NCI-H128 (cell line): ENCODE measurements around the gene THRAP3.
"Not testable (repeated sequence)": the region's sequence is repeated elsewhere in the genome, so short reads cannot be mapped to it uniquely, and the experiment has no call there.

Experiments
- DNase-seq: peaks from one replicate; lab custom pipeline; 2025; ENCODE audit not compliant: unreplicated experiment; lab: John Stamatoyannopoulos, UW

The THRAP3 gene

DNA sequence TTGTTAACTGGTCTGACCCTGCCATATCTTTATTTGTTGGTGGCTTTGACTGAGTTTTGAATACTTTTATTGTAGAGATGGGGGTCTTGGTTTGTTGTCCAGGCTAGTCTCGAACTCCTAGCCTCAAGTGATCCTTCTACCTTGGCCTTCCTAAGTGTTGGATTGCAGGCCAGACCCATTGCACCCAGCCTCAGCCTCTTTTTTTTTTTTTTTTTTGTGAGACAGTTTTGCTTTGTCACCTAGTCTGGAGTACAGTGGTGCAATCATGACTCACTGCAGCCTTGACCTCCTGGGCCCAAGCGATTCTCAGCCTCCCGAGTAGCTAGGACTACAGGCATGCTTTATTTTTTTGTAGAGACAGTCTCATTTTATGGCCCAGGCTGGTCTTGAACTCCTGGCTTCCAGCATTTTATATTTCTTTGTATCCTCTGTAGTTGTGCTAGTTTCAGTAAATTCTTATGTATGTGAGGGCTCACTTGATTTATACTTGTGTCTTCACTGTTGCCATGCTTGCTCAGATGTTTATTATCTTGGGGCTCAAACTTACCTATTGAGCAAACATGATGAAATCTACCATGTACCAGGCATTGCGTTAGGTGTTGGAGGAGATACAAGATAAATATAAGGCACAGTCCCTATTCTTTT is 24.1 kb downstream of the THRAP3 start:
- no peak for DNase-seq

DNA sequence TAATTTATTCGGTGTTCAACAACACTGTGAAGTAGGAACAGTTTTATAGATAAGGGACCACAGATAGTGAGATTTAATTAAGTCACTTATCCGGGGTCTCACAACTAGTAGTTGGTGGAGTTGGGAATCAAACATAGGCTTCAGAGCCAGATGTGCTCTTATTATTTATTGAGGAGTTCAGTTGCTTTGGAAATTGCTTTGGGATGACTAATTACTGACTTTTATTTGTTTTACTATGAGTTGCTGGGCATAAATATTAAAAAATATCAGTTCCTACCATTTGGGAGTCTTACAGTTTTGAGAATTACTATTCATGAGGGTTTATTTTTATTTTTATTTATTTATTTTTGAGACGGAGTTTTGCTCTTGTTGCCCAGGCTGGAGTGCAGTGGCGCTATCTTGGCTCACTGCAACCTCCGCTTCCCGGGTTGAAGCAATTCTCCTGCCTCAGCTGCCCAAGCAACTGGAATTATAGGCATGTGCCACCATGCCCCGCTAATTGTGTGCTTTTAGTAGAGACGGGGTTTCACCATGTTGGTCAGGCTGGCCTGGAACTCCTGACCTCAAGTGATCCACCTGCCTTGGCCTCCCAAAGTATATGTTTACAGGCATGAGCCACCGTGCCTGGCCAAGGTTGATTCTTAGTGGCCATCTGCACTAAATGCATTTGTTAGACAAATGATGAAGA is 27.7 kb downstream of the THRAP3 start:
- DNase-seq = no peak

DNA sequence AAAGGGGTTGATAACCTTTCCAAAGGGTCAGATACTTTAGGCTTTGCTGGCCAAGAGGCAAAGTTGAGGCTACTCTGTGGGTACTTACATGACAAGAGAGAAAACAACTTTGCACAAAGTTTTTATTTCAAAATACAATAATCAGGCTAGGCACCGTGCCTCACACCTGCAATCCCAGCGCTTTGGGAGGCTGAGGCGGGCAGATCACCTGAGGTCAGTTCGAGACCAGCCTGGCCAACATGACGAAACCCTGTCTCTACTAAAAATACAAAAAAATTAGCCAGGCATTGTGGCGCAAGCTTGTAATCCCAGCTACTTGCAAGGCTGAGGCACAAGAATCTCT is 28.2 kb downstream of the THRAP3 start:
- not testable (repeated sequence) for DNase-seq

DNA sequence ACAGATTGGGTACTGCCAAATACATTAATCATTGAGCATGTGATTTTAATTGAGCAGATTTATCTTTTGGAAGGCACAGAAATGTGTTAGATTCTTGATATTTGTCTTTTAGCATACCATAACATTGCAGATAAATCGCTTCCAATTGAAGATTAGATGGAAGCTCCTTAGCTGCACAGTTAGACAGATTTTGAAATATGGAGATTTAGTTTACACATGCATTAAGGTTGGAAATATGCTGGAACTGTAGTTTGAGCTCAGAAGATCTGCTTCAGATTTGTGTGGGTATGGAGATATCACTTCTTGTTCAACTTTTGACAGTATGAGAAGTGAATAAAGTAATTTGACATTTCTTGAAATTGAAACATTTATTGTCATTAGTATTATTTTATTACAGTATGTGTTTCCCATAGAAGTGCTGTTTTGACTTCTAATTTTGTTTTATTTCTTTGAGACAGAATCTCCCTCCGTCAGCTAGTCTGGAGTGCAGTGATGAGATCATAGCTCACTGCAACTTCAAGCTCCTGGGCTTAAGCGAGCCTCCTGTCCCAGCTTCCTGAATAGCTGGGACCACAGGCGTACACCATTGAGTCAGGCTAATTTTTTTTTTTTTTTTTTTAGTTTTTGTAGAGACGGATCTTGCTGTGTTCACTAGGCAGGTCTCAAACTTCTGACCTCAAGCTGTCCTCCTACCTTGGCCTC is 29.1 kb downstream of the THRAP3 start:
- no peak for DNase-seq

DNA sequence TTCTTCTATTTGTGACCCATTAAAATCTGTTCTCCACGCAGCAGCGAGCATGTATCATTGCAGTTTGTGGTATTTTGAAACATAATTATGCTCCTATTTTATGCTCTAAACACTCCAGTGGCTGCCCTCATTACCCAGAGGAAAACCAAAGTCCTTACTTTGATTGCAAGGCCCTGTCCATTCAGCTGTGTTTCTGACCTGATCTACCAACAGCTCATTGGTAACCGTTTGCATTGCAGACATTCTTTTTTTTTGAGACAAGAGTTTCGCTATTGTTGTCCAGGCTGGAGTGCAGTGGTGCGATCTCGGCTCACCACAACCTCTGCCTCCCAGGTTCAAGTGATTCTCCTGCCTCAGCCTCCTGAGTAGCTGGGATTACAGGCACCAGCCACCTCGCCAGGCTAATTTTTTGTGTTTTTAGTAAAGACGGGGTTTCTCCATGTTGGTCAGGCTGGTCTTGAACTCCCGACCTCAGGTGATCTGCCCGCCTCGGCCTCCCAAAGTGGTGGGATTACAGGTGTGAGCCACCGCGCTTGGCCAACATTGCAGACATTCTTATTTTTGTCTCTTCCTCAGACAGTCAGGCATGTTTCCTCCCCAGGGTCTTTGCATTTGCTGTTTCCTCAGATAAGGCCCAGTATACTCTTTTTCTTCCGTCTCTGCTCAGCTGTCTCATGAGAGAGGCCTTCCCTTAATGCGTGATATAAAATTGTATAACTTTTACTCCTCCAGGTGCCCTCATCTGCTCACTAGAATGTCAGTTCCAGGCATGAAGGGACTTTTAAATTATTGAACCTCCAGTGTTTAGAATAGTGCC is 32.5 kb downstream of the THRAP3 start:
- DNase-seq = no peak

DNA sequence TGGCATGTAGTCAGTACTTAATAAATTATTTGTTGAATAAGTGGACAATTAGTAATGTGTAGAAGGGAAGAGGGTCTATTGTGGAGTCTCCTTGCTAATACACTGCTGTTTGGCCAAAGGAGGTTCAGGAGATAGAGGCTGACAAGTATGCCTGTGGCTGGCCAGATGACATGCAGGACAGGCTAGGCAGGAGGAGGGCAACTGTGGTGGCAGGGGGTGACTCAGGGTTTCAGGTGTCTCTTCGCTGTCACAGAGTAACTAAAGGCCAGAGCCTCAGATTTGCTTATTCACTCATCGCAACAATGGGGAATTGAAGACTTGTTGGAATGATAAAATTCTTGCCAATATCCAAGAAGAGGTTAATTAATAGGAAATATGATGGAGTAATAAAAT is 33.1 kb downstream of the THRAP3 start:
- DNase-seq = no peak

DNA sequence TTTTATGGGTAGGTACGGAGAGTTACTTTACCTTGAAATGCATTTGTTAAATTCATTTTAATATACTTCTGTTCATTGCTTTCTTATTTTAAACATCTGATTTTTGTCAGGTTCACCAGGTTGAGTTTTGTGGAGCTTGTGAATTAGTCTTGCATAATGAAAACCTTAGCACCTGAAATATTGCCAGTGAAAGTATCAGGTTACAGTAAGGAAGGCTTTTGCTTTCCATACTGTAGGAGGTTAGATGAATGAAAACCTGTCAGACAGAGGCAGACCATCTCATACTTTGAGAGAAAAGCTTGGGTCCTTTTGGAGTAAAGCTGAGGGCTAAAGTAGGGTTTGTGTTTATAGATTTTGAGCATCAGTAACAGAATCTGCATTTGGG is 34.7 kb downstream of the THRAP3 start:
- no peak for DNase-seq

DNA sequence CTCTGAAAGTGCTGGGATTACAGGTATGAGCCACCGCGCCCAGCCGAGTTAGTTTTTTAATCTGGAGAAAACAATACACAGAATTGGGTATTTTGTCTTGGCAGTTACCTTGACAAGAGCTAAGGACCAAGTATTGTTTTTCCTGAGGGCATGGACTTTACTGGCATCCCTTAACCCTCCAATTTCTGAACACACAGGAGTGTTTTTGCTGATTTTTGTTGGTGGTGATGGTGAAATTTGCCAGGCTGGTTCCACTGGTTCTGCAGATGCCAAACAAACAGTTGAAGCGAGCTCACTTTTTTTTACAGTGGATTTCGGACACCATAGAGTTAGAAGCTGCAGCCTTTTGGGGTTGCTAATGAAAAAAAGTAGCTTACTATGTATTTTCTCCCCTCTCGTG is 44.7 kb downstream of the THRAP3 start:
- DNase-seq = no peak

DNA sequence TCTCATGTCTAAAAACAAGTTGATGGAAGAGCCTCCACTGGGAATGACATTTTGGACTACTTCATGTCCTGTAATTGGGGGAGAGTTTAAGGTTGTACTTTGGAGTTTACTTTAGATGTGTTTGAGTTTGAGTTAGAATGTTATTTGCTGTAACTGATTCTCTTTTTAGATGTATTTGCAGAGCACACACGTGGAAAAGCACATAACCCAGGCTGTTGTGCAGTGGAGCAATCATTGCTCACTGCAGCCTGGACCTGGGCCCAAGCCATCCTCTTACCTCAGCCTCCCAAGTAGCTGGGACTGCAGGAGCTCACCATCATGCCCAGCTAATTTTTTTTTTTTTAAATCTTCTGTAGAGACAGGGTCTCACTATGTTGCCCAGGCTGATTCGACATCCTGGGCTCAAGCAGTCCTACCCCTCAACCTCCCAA is 45.2 kb downstream of the THRAP3 start:
- no peak for DNase-seq

DNA sequence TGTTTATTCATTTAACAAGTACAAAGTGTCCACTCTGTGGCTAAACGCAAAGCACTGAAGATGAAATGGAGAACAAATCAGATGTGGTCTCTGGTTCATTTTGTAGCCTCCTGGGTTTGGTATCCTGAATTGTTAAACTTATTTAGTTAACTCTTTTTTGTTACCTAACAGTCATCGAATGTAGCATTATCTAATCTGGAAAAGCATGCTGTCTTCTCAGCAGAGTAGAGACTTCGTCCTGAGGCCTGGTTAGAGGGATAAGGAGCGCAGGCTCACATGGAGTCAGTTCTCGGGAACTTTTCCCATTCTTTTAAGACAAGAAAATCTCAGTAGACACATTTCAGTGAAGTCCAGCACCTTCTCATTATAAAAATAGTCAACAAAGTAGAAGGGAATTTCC is 48.8 kb downstream of the THRAP3 start:
- DNase-seq = no peak

DNA sequence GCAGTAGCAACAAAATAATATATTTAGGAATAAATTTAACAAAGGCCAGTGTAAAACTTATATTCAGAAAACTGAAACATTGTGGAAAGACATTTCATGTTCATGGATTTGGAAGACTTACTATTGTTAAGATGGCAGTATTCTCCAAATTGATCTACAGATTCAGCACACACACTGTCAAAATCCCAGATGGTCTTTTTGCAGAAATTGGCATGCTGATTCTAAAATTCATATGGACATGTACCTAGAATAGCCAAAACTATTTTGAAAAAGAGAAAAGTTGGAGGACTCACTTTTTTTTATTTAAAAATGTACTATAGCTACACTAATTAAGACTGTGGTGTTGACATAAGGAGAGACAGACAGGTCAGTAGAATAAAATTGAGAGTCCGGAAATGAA is 50.0 kb downstream of the THRAP3 start:
- DNase-seq = no peak

DNA sequence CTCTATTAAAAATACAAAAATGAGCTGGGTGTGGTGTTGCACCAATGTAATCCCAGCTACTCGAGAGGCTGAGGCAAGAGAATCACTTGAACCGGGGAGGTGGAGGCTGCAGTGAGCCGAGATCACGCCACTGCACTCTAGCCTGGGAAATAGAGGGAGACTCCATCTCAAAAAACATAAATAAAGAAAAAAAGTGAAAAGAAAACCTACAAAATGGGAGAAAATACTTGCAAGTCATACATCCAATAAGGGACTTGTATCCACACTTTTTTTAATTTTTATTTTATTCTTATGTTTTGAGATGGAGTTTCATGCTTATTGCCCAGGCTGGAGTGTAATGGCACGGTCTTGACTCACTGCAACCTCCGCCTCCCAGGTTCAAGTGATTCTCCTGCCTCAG is 52.4 kb downstream of the THRAP3 start:
- DNase-seq = no peak

DNA sequence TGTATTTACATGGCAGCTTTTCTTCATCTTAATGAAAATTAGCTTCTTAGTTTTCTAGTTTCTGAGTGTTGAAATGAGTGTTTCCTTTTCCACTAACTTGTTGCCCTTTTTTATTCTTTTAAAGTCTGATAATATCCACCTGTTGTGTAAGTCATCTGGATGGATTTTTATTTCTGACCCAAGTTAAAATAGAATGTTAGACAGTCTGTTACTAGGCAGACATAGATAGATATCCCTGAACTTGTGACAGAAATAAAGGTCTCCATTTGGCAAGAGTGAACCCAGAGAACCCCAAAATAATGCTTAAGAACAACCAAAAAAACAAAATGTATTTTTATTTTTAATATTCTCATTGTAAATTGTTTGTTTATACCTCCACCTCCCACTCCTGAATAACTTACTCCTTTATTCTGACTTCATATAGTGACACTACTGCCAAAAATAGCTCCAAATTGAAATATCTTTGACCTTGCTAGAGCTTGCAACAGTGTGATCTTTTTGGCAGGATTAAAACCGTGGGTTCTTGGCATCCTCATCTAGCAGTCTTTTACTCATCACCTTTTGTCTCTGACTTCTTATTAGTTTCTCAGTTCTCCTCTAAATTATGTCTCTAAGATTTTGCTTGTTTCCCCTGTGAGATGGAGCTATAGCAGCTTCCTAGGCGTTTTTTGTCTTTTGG is 55.0 kb downstream of the THRAP3 start:
- DNase-seq = no peak

DNA sequence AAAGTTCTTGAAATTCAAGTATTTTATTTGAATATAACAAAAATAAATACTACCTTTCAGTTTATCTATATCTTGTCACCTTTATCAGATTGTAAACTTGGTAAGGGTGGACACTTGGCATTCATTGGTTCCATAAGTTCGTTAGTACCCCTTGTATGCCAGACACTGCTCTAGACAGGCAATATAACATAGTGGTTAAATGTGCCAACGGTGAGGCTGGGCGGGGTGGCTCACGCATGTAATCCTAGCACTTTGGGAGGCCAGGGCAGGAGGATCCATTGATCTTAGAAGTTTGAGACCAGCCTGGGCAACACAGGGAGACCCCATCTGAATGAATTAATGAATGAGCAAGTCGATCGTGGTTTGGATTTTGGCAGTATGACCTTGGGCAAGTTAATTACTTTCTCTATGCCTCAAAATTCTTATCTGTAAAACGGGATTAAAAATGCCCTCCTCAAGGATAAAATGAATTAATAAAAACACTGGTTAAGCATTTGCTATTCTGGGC is 55.6 kb downstream of the THRAP3 start:
- DNase-seq = no peak

DNA sequence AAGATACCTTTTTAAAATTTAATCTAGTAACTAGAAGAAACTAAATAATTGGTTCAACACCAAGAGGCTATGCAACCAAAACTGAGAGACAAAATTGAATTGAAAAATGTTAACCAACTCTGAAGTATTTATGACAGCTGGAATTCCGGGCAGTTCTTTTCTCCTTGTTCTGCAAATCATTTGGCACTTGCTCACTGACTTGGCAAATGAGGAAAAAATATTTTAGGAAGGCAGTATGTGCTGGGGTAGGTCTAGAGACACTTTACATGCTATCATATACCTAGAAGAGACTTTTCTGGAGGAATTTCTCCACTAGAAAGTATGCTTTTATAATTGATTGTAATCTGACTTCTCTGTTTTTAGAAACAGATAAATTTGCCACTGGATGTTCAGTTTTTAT is 59.8 kb downstream of the THRAP3 start:
- DNase-seq = no peak

DNA sequence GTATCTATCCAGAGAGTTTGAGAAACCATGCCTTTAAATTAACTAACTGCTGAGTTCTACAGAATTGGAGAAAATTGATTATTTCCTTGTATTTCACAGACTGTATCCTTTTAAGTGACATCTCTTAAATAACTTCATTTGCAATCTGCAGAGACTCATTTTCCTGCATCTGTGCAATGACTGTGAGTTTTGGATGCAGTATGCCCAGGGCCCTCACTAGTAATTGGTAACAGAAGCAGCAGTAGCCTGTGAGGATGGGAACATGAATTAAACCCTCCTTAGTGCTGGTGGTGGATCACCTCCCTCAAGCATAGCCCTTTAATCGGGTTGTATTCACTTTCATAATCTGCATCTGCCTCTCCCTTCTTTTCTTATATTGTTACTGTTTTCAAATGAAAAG is 60.3 kb downstream of the THRAP3 start:
- DNase-seq = no peak

DNA sequence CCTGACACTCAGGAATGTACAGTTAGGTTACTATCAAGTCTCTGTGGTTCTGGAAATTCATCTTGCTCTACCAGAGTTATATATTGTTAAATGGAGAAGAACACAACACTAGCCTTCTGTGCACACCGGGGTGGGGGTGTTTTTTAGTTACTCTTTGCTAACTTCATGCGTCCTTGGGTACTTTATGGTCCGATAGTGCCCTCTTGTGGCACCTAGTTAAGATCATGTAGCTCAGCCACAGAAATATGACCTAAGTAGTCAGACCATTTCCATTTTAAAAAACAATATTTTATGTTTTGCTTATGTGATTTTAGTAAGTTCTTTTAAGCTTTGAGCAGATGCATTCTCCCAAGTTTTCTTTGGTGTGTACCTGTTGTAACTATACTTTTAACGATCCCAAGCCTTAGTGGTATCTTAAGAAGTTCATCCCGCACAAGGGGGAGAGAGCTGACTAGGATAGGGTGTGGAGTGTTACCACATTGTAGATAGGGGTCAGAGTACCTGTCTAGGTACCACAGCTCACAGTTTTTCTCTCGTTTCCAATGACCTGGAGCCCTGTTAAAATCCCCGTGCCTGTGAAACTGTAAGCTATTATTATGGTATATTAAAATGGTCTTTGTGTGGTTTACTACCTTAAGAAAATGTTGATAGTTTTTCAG is 61.3 kb downstream of the THRAP3 start:
- peak; percentile 41 for DNase-seq

DNA sequence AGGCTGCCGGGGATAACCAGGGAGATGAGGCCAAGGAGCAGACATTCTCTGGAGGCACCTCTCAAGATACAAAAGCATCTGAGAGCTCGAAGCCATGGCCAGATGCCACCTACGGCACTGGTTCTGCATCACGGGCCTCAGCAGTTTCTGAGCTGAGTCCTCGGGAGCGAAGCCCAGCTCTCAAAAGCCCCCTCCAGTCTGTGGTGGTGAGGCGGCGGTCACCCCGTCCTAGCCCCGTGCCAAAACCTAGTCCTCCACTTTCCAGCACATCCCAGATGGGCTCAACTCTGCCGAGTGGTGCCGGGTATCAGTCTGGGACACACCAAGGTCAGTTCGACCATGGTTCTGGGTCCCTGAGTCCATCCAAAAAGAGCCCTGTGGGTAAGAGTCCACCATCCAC is 62.6 kb downstream of the THRAP3 start:
- no peak for DNase-seq

DNA sequence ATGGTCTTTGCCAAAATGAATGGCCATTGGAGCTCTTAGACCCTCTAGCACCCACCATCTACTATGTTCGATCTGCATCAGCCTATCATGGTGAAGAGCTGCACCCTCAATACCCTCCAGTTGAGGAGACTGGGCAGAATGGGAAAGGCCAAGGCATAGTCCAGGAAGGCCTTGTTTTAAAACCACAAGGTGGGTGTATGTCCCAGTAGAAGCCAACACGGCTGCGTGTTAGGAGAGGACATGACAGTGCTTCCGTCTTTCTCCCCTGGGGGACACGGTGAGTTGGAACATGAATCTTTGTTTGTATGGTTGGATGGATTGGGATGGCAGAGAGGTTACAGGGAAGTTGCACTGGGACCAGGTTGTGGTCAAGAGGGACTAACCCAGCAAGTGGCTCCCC is 63.4 kb downstream of the THRAP3 start:
- no peak for DNase-seq

DNA sequence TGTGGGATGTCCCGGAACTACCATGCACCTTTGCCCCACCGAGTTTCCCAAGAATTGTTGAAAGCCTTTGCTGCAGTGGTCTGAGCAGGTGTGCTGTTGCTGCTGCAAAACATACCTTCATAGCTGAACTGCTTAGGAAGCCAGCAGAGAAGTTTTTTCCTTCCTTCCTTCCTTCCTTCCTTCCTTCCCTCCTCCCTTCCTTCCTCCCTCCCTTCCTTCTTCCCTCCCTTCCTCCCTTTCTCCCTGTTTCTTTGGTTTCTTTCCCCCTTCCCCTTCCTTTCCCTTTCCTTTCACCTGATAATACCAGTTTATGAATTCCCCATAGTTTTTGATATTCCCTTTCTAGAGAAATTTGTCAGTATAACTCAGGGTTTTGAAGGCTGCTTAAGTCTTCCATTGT is 71.1 kb downstream of the THRAP3 start:
- no peak for DNase-seq
